AG04450 (cell line): ENCODE results near the gene SEMA5B. TPM values are rescaled to one million over a fixed set of nuclear protein-coding genes. Genes with fewer than 3 reads are reported as not detected.

Experiments used
- CTCF ChIA-PET: fragments of 300-600, 350-600 bp; formaldehyde crosslinking; extraction: SDS; loops from one replicate; lab custom pipeline; 2022; ENCODE audit warnings: antibody characterized with exemption, inconsistent platforms; lab: Charles Lee
- POLR2A ChIA-PET: fragments of 350-600 bp; formaldehyde crosslinking; extraction: SDS; loops from one replicate; lab custom pipeline; 2021; ENCODE audit warnings: antibody characterized with exemption, inconsistent platforms; lab: Yijun Ruan, JAX
- DNase-seq: peaks from one replicate; pipeline ENCODE4 v3.0.0-alpha.2; 2011; ENCODE audit warnings: low read depth, low spot score
- H3K27ac ChIP-seq: one replicate; pipeline ENCODE4 v1.5.1; 2012; ENCODE audit warnings: low read depth, low read length, control low read depth
- H3K27me3 ChIP-seq: one replicate; pipeline ENCODE4 v1.6.0; 2012; ENCODE audit warnings: low read length; ENCODE audit not compliant: control insufficient read depth, insufficient read depth
- H3K4me3 ChIP-seq: 2 replicates; pipeline ENCODE4 v1.5.1; 2011; ENCODE audit warnings: mild to moderate bottlenecking, low read depth, low read length, control low read depth
- H3K9me3 ChIP-seq: 2 replicates; pipeline ENCODE4 v1.5.1; 2012; ENCODE audit warnings: low read length; ENCODE audit not compliant: control insufficient read depth, insufficient read depth
- polyA plus RNA-seq: library from polyadenylated mRNA; depleted of rRNA; stranded (reverse); fragments of >200 nt; gene quantifications from 2 replicates; pipeline ENCODE4 v1.2.3, GENCODE V29; 2011; rRNA removed
- TF ChIP-seq, protein P1 (sequence below): IDR thresholded peaks from 2 replicates; pipeline ENCODE4 v1.5.1; 2011; ENCODE audit warnings: low read depth, low read length, control low read depth, inconsistent platforms

SEMA5B gene
- polyA plus RNA-seq, 1 experiment = not detected

DNA sequence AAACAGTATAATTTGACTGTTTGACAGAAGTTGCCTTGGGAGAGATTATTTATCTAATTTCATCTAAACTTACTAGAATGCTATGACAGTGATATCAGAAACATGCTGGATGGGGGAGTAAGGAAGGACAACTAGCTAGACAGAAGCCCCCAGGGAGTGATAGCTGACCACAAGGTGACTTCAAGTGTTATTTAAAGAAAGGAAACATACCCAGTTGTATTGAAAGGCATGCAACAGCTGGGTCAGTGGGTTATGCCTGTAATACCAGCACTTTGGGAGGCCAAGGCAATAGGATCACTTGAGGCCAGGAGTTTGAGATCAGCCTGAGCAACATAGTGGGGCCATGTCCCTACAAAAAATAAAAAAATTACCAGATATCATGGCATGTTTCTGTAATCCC, 163.1 kb downstream of the SEMA5B start:
- Histone ChIP-seq H3K9me3 (no peaks in the 10 kb centered on the region), H3K4me3 (no peak overlapping the region), H3K27me3 (no peaks in the 10 kb centered on the region), H3K27ac (no peak overlapping the region)
- TF ChIP-seq, protein P1, sequence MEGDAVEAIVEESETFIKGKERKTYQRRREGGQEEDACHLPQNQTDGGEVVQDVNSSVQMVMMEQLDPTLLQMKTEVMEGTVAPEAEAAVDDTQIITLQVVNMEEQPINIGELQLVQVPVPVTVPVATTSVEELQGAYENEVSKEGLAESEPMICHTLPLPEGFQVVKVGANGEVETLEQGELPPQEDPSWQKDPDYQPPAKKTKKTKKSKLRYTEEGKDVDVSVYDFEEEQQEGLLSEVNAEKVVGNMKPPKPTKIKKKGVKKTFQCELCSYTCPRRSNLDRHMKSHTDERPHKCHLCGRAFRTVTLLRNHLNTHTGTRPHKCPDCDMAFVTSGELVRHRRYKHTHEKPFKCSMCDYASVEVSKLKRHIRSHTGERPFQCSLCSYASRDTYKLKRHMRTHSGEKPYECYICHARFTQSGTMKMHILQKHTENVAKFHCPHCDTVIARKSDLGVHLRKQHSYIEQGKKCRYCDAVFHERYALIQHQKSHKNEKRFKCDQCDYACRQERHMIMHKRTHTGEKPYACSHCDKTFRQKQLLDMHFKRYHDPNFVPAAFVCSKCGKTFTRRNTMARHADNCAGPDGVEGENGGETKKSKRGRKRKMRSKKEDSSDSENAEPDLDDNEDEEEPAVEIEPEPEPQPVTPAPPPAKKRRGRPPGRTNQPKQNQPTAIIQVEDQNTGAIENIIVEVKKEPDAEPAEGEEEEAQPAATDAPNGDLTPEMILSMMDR = no peak
- CTCF ChIA-PET = no interaction called here
- POLR2A ChIA-PET = no interaction called here
- no peak for DNase-seq

DNA sequence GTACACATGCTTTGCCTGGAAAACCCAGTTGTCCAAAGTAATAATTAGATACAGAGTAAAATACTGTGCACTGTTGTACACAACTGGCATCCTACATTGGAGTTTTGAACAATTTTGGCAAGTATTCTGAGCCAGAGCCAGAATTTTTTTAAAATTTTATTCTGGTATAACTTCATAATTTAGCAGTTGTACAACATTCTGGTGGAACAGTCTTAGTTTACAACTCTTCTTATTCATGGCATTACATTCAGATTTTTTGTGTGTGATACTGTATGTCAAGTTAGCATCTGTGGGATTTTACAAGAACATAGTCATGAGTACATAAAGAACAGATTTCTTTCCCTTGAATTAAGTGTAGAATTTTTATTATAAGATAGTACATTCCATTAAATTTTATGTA, 165.2 kb downstream of the SEMA5B start:
- Histone ChIP-seq H3K4me3 (no peak overlapping the region), H3K27ac (no peak overlapping the region), H3K27me3 (no peaks in the 10 kb centered on the region), H3K9me3 (no peaks in the 10 kb centered on the region)
- ChIA-PET CTCF (no interaction called here), POLR2A (no interaction called here)
- TF ChIP-seq, protein P1 = no peak
- no peak for DNase-seq

Other genes starting within 250 kb of the SEMA5B start
- gene HSPBAP1, start 233.9 kb downstream of the SEMA5B start, polyA plus RNA-seq = 6.3 and 8.3 TPM in 2 replicates
- gene SLC49A4, start 232.7 kb downstream of the SEMA5B start, polyA plus RNA-seq = 12.0 and 16.4 TPM in 2 replicates
- gene PDIA5, start 39.3 kb upstream of the SEMA5B start, polyA plus RNA-seq = 33.1 and 35.5 TPM in 2 replicates
- gene SEC22A, start 174.2 kb upstream of the SEMA5B start, polyA plus RNA-seq = 28.9 and 39.0 TPM in 2 replicates